Measurements from ENCODE around the gene PACSIN2.

PACSIN2 gene

GRCh38 chr22:42994917-42995562 is 19.9 kb downstream of the PACSIN2 start:
- no peak overlapping the region for H3K27ac ChIP-seq (ENCODE audit: low read depth, low read length)
- TF ChIP-seq CTCF (IDR thresholded peaks at IDR 0.05; ENCODE audit: low read depth, low read length, poor library complexity, severe bottlenecking) (no peak), EZH2phosphoT487 (IDR thresholded peaks at IDR 0.05; ENCODE audit: borderline replicate concordance, low read length) (no peak)
- peaks cover 48% of the 10 kb centered on the region for H3K4me1 ChIP-seq (ENCODE audit: control insufficient read depth, low read length)
- peak overlapping the region; percentile 0; the same call in 1 of the 2 replicates for H3K4me3 ChIP-seq (ENCODE audit: low read length)
- peaks cover 19% of the 10 kb centered on the region for H3K36me3 ChIP-seq (ENCODE audit: control insufficient read depth, low read length)
- H3F3A ChIP-seq (ENCODE audit: control insufficient read depth, insufficient read depth), result 0 out of 2 replicates have a peak, but pooled peaks cover 3% of the 10 kb centered on the region
- H3K27me3 ChIP-seq (ENCODE audit: control insufficient read depth, low read length), result no peaks in the 10 kb centered on the region
- peaks cover 20% of the 10 kb centered on the region; the same call in 1 of the 2 replicates for H4K20me1 ChIP-seq (ENCODE audit: control insufficient read depth, insufficient read depth, low read depth, low read length)
- peaks cover 97% of the 10 kb centered on the region for H3K79me2 ChIP-seq (ENCODE audit: control insufficient read depth, low read length)
- H3K4me2 ChIP-seq (ENCODE audit: low read length), result peak overlapping the region; percentile 39
- H3K9me2 ChIP-seq (replicated peaks; ENCODE audit: control insufficient read depth, low read length), result no peaks in the 10 kb centered on the region
- H3K9me3 ChIP-seq (ENCODE audit: control insufficient read depth, insufficient read depth, low read length), result peaks cover 3% of the 10 kb centered on the region; the same call in 1 of the 2 replicates

GRCh38 chr22:42994276-42994916 is 20.6 kb downstream of the PACSIN2 start:
- peaks cover 94% of the 10 kb centered on the region for H3K79me2 ChIP-seq (ENCODE audit: control insufficient read depth, low read length)
- H3K36me3 ChIP-seq (ENCODE audit: control insufficient read depth, low read length), result peaks cover 19% of the 10 kb centered on the region
- no peak for TF ChIP-seq EZH2phosphoT487 (IDR thresholded peaks at IDR 0.05; ENCODE audit: borderline replicate concordance, low read length)
- no peak for TF ChIP-seq CTCF (IDR thresholded peaks at IDR 0.05; ENCODE audit: low read depth, low read length, poor library complexity, severe bottlenecking)
- H3K27ac ChIP-seq (ENCODE audit: low read depth, low read length), result no peak overlapping the region
- peaks cover 3% of the 10 kb centered on the region; the same call in 1 of the 2 replicates for H3K9me3 ChIP-seq (ENCODE audit: control insufficient read depth, insufficient read depth, low read length)
- peaks cover 21% of the 10 kb centered on the region; the same call in 1 of the 2 replicates for H4K20me1 ChIP-seq (ENCODE audit: control insufficient read depth, insufficient read depth, low read depth, low read length)
- H3K4me2 ChIP-seq (ENCODE audit: low read length), result no peak overlapping the region
- H3F3A ChIP-seq (ENCODE audit: control insufficient read depth, insufficient read depth), result 0 out of 2 replicates have a peak, but pooled peaks cover 3% of the 10 kb centered on the region
- H3K9me2 ChIP-seq (replicated peaks; ENCODE audit: control insufficient read depth, low read length), result no peaks in the 10 kb centered on the region
- peaks cover 48% of the 10 kb centered on the region for H3K4me1 ChIP-seq (ENCODE audit: control insufficient read depth, low read length)
- H3K4me3 ChIP-seq (ENCODE audit: low read length), result no peak overlapping the region
- no peaks in the 10 kb centered on the region for H3K27me3 ChIP-seq (ENCODE audit: control insufficient read depth, low read length)

GRCh38 chr22:42993651-42994275 is 21.2 kb downstream of the PACSIN2 start:
- H3K36me3 ChIP-seq (ENCODE audit: control insufficient read depth, low read length), result peaks cover 19% of the 10 kb centered on the region
- H3K4me3 ChIP-seq (ENCODE audit: low read length), result no peak overlapping the region; the same call in 1 of the 2 replicates
- peaks cover 48% of the 10 kb centered on the region for H3K4me1 ChIP-seq (ENCODE audit: control insufficient read depth, low read length)
- 0 out of 2 replicates have a peak, but pooled peaks cover 3% of the 10 kb centered on the region for H3F3A ChIP-seq (ENCODE audit: control insufficient read depth, insufficient read depth)
- H4K20me1 ChIP-seq (ENCODE audit: control insufficient read depth, insufficient read depth, low read depth, low read length), result peaks cover 21% of the 10 kb centered on the region; the same call in 1 of the 2 replicates
- no peak overlapping the region for H3K27ac ChIP-seq (ENCODE audit: low read depth, low read length)
- peaks cover 3% of the 10 kb centered on the region; the same call in 1 of the 2 replicates for H3K9me3 ChIP-seq (ENCODE audit: control insufficient read depth, insufficient read depth, low read length)
- no peaks in the 10 kb centered on the region for H3K9me2 ChIP-seq (replicated peaks; ENCODE audit: control insufficient read depth, low read length)
- peak overlapping the region; percentile 16; the same call in 1 of the 2 replicates for H3K4me2 ChIP-seq (ENCODE audit: low read length)
- TF ChIP-seq CTCF (IDR thresholded peaks at IDR 0.05; ENCODE audit: low read depth, low read length, poor library complexity, severe bottlenecking), result no peak
- TF ChIP-seq EZH2phosphoT487 (IDR thresholded peaks at IDR 0.05; ENCODE audit: borderline replicate concordance, low read length), result no peak
- peaks cover 92% of the 10 kb centered on the region for H3K79me2 ChIP-seq (ENCODE audit: control insufficient read depth, low read length)
- H3K27me3 ChIP-seq (ENCODE audit: control insufficient read depth, low read length), result no peaks in the 10 kb centered on the region

Data from DOHH2 (cell line).